CD4-positive, alpha-beta T cell treated with Interleukin-4 for 4 hours (primary cell): Measurements from ENCODE around the gene OR2F2.

Experiments
- DNase-seq: peaks from one replicate; pipeline ENCODE4 v3.0.0-alpha.2; 2020

Gene OR2F2, protein sequence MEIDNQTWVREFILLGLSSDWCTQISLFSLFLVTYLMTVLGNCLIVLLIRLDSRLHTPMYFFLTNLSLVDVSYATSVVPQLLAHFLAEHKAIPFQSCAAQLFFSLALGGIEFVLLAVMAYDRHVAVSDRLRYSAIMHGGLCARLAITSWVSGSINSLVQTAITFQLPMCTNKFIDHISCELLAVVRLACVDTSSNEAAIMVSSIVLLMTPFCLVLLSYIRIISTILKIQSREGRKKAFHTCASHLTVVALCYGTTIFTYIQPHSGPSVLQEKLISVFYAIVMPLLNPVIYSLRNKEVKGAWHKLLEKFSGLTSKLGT

DNA sequence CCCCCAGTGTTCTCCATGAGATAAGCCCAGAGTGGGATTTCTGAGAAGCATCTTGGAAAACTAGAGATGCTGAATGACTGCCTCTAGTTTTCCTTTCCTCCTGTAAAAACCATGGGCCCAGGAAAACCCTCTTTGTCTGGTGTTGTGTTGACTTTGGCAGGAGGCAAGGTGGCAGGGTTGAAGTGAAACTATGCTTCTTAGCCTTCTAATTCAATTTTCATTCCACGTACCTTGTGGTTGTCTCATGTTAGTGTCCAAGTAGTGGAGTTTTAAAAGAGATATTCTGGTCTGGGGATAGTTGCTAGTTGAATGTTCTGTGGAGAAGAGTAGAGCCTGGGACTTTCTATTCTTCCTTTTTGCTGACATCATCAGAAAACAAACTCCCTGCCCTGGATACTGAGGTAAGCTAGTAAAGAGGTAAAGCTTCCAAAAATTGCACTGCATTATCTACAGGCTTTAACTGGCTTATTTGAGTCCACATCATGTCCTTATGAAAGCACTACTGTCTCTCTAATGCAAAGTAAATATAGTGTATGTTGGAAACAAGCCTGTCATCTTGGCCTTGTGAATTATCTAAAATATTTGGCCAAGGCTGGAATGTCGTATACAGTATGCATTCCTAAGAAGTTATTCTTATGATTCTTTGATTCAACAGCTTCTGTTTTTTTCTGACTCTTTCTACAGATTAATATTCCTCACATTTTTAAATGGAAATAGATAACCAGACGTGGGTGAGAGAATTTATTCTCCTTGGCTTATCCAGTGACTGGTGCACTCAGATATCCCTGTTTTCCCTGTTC lies at the start of gene OR2F2:
Gene OR2F2, plus strand, starts transcription at position 708 of the 800 bp plus-strand sequence. Its CDS starts 0 bp downstream, at position 708.
- DNase-seq, result no peak

GRCh38 chr7:143885951-143886350 lies 49.1 kb upstream of the OR2F2 start:
- no peak for DNase-seq

DNA sequence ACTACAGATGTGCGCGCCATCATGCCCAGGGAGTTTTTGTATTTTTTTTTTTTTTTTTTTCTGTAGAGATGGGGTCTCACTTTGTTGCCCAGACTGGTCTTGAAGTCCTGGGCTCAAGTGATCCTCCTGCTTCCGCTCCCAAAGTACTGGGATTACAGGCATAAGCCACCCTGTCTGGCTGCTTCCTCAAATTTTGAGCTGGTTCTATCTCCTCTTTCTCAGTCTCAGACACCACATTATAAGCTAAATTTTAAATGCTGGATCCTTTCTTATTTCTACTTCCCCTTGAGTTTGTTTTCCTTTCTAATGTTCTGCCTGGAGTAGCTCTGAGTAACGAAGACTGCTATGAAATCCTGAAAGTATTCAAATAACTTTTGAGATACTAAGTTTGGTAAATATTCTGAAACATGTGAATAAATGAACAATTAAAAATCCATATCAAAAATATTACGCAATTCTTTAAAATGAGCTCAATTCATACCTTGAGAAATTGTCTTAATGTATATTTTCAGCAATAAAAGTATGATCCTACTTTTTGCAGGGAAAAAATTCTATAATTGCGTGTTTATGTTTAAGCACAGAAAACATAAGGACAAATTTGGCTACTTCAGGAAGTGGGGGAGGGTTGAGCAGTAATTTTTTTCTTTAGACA lies 48.1 kb upstream of the OR2F2 start:
- no peak for DNase-seq

- no peak for DNase-seq
These were observed 46.0 kb upstream of the OR2F2 start for GRCh38 chr7:143889068-143889467.

DNA sequence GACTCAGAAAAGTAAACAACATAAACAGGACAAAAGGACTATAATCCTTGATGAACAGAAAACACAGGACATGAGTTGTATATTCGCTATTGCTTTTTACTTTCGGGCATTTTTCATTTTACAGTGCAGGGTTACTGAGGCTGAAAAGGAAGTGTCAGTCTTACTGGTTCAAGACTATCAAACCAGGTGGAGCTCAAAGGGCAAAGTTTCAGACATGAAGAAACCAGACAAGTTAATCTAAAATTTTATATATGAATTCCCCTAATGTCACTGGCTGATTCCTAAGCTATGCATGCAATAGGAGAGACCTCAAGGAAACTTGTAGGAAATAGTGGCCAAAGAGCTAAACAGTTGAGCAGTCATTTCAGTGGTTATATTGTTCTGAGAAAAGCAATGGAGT lies 44.5 kb upstream of the OR2F2 start:
- no peak for DNase-seq

- DNase-seq, result no peak
These were observed 43.6 kb upstream of the OR2F2 start for GRCh38 chr7:143891457-143891856.

- DNase-seq, result peak; percentile 54
These were observed 42.3 kb upstream of the OR2F2 start for GRCh38 chr7:143892527-143893300.

DNA sequence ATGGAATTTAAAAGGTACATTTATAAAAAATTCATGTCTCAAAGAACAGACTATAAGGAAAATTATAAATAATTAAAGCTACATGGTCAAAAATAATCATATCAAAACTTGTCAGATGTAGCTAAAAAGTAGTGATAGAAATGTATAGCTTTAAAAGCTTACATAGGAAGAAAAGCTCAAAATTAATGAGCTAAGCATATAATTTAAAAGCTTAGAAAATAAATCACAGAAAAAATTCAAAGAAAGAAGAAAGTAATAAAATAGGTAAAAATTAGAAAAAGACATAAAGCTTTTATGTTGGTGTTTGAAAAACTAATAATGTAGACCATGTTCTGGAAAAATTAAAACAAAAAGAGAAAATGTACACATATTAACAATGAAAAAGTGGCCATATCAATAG lies 38.4 kb upstream of the OR2F2 start:
- DNase-seq, result no peak

DNA sequence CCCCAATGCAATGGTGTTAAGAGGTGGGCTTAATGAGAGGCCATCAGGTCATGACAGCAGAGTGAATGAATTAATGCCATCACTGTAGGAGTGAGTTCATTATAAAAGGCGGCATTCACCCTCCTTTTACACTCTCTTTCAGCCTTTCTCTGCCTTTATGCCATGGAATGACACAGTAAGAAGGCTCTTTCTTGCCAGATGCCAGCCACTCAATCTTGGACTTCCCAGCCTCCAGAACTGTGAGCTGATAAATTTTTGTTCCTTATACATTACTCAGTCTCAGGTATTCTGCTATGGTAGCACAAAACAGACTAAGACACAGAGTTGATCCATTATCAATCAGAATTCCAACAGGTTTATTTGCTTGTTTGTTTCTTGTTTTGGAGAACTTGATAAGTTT lies 36.2 kb upstream of the OR2F2 start:
- no peak for DNase-seq

GRCh38 chr7:143900230-143900766 lies 34.7 kb upstream of the OR2F2 start:
- DNase-seq, result no peak

GRCh38 chr7:143901332-143901667 lies 33.7 kb upstream of the OR2F2 start:
- DNase-seq, result no peak

DNA sequence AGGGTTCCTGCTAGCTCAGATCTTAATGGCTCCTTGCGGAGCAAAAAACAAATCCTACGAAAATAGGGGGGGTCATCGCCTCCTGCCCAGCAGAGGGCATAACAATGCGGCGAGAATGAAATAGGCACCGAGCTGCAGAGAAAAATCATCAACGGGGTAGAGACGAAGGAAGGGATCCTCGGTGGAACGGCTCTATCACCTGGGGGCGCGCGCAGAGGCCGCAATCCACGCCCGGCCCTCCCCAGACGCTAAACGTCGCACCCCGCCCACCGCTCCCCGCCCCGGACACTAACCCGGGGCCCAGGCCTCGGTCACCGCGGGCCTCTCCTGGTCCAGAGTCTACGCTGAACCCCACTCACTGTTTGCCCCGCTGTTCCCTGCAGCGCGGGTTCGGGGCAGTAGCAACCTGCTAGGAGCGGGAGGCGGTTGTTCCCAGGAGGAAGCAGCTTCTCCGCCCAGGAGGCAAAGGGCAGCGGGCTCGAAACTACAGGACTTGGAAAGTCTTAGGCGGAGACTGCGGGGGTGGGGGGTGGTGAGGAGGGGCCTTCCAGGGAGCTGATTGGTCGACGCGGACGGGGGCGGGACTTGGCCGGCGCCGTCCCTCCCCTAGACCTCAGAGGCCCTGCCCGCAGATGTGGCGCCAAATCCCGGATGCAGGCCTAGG lies 33.2 kb upstream of the OR2F2 start, which contains the start of gene TCAF1:
Gene TCAF1, minus strand, starts transcription at position 509 of the 664 bp plus-strand sequence. CDS start 25,568 bp downstream, outside the sequence.
- peak; percentile 88 for DNase-seq

GRCh38 chr7:143902332-143902899 lies 32.6 kb upstream of the OR2F2 start:
- no peak for DNase-seq

DNA sequence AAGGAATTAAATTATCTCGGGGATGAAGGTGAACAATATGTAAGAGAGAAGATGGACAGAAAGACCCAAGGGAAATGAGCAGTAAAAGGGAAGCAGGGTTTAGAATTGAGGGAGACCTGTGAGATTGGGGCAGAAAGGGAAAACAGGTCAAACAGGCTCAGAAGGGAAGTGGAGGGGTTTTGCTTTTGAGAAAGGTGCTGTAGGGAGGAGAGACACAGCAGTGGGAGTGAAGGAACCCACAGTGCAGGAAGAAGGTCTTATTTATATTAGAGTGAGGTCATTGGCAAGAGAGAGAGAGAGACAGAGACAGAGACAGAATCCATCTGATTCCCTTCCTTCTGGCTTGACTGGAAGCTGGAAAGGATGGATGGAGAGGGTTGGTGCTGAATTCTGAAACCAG lies 29.5 kb upstream of the OR2F2 start:
- DNase-seq, result no peak

GRCh38 chr7:143906151-143906550 lies 28.9 kb upstream of the OR2F2 start:
- no peak for DNase-seq

GRCh38 chr7:143906895-143907294 lies 28.1 kb upstream of the OR2F2 start:
- no peak for DNase-seq

GRCh38 chr7:143908120-143908519 lies 26.9 kb upstream of the OR2F2 start:
- DNase-seq, result no peak

DNA sequence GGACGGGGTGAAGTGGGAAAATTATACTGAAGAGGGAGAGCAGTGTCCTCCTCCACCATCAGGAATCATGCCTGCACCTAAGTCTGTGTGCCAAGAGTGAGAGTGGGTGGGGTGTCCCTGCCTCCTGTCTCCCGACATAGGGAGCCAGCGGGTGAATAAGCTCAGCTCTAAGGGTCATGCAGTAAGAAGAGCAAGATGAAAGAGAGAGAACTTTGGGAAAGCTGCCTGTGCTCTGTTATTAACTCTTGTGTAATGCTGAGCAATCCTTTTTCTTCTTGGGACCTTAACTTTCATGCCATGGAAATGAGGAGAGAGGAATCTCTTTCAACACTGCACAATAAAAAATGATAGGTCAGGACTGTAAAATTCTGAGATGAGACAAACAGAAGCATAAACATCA lies 25.2 kb upstream of the OR2F2 start:
- no peak for DNase-seq

GRCh38 chr7:143910473-143911248 lies 24.4 kb upstream of the OR2F2 start:
- DNase-seq, result no peak

- DNase-seq, result no peak
These were observed 21.0 kb upstream of the OR2F2 start for GRCh38 chr7:143913945-143914615.
